GM21717 (cell line): ENCODE measurements around the gene GNB3.
"Not testable (repeated sequence)": the region's sequence is repeated elsewhere in the genome, so short reads cannot be mapped to it uniquely, and the experiment has no call there.

ENCODE experiments used
- ATAC-seq: cut with Tn5 transposase; IDR thresholded peaks from one replicate; pipeline ENCODE4 v1.9.1; 2021; ENCODE audit warnings: mild to moderate bottlenecking, moderate library complexity; ENCODE audit not compliant: unreplicated experiment

GNB3 gene

GRCh38 chr12:6874015-6874368 lies 33.3 kb downstream of the GNB3 start:
- not testable (repeated sequence) for ATAC-seq

- ATAC-seq, result not testable (repeated sequence)
Measured at GRCh38 chr12:6879824-6880223, 39.1 kb downstream of the GNB3 start.

- ATAC-seq, result no peak
Measured at GRCh38 chr12:6883252-6883651, 42.5 kb downstream of the GNB3 start.

GRCh38 chr12:6883683-6884082 lies 43.0 kb downstream of the GNB3 start:
- ATAC-seq, result no peak

GRCh38 chr12:6884539-6884938 lies 43.8 kb downstream of the GNB3 start:
- no peak for ATAC-seq

- ATAC-seq, result not testable (repeated sequence)
Measured at GRCh38 chr12:6886206-6886999, 45.7 kb downstream of the GNB3 start.

GRCh38 chr12:6887460-6887859 lies 46.7 kb downstream of the GNB3 start:
- ATAC-seq, result no peak

- no peak for ATAC-seq
Measured at GRCh38 chr12:6888360-6888759, 47.6 kb downstream of the GNB3 start.

GRCh38 chr12:6888794-6889193 lies 48.1 kb downstream of the GNB3 start:
- ATAC-seq, result not testable (repeated sequence)

GRCh38 chr12:6889775-6890573 lies 49.2 kb downstream of the GNB3 start:
- ATAC-seq, result not testable (repeated sequence)

GRCh38 chr12:6890789-6891645 lies 50.3 kb downstream of the GNB3 start:
- ATAC-seq, result peak; percentile 86

GRCh38 chr12:6891646-6892001 lies 50.9 kb downstream of the GNB3 start:
- peak; percentile 14 for ATAC-seq

GRCh38 chr12:6892683-6893082 lies 52.0 kb downstream of the GNB3 start:
- not testable (repeated sequence) for ATAC-seq

- ATAC-seq, result no peak
Measured at GRCh38 chr12:6894321-6894720, 53.6 kb downstream of the GNB3 start.
